Activated CD4-positive, alpha-beta T cell treated with anti-CD3 and anti-CD28 coated beads, Interleukin-2, amount 50 U/mL, for 4 hours (primary cell): ENCODE results near the gene TUBB.
"Not testable (repeated sequence)": the region's sequence is repeated elsewhere in the genome, so short reads cannot be mapped to it uniquely, and the experiment has no call there.

Experiments used
- DNase-seq, 2 experiments: peaks; one replicate each; pipeline ENCODE4 v3.0.0-alpha.2; 2020

TUBB gene

DNA sequence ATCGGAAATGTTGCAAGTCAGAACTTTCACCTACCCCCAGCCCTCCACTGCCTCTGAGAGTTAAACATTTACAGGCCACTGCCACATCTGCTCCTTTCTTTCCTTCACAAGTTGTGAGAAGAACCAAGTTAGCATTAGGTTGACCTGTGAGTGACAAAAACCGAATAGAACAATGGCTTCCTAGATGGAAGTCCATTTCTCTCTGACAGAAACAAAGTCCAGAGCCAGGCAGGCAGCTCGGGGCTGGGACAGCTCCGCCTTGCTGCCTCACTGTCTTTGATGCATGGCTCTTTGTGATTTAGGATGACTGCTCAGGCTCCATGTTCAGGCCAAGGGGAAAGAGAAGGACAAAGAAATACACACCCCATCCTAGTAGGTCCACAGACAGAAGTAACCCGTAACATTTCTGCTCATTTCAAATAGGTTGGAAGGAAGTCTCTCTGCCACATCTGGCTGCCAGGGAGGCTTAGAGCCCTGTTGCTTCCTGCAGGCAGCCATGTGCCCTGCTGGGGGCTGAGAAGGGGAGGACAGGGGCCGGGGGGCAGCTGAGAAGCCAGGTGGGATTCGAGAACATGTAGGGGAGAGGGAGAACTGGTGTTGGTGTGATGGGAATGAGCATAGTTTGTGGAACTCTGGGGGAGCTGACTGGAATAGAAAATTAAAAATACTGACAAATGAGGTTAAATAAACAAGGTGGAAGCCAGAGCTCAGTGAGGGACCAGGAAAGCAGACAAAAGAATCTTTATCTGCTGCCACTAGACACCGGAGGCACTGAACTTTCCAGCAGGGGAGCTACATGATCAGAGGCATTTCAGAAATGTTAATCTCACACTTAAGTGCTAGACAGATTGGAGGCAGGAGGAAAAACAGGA, 43.7 kb downstream of the TUBB start:
- DNase-seq: no peak

DNA sequence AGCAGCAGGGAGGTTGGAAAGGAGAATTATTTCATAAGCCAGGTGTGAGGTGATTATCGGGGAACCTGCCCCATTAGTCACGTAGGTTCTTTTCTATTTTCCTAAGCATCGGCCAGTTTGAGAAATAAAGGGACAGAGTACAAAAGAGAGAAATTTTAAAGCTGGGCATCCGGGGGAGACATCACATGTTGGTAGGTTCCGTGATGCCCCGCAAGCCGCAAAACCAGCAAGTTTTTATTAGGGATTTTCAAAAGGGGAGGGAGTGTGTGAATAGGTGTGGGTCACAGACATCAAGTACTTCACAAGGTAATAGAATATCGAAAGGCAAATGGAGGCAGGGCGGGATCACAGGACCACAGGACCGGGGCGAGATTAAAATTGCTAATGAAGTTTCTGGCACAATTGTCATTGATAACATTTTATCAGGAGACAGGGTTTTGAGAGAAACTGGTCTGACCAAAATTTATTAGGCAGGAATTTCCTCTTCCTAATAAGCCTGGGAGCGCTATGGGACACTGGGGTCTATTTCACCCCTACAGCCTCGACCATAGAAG, 44.4 kb downstream of the TUBB start:
- DNase-seq: not testable (repeated sequence)

DNA sequence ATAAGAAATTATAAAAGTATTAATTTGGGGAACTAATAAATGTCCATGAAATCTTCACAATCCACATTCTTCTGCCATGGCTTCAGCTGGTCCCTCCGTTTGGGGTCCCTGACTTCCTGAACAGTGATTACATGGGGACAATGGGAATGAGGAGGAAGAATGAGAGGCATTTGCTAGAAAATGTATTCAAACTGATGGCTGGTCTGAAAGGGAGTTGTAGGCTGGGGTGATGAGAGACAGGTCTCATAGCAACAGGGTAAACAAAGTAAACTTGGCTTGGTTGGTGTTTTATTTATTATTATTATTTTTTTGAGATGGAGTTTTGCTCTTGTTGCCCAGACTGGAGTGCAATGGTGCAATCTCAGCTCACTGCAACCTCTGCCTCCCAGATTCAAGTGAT, 45.3 kb downstream of the TUBB start:
- not testable (repeated sequence) for DNase-seq

DNA sequence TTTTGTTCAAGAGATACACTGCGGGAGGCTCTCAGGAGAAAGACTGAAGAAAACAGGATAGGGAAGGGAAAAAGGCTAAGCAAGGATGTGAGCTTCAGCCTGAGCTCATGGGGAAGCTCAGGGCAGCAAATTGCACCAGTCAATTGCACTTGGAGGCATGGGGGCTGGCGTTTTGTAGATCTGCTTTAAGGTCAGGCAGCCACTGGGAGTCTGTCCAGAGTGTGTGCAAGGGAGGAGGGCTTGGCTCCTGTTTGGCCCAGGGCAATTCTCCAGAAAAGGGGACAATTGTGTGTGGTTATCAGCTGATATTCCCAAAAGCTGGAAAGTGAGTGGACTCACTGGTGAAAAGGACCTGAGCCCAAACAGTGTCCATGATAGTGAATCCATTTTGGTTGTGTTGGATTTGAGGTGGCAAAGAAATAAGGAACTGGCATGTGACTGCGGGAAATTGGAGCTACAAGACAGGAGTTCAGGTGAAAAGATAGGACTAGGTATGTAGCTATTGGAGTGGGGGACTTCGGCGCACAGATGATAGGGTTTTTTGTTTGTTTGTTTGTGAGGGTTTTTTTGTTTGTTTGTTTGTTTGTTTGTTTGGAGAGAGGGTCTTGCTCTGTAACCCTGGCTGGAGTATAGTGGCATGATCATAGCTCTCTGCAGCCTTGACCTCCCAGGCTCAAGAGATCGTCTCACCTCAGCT, 46.5 kb downstream of the TUBB start:
- DNase-seq: no peak

DNA sequence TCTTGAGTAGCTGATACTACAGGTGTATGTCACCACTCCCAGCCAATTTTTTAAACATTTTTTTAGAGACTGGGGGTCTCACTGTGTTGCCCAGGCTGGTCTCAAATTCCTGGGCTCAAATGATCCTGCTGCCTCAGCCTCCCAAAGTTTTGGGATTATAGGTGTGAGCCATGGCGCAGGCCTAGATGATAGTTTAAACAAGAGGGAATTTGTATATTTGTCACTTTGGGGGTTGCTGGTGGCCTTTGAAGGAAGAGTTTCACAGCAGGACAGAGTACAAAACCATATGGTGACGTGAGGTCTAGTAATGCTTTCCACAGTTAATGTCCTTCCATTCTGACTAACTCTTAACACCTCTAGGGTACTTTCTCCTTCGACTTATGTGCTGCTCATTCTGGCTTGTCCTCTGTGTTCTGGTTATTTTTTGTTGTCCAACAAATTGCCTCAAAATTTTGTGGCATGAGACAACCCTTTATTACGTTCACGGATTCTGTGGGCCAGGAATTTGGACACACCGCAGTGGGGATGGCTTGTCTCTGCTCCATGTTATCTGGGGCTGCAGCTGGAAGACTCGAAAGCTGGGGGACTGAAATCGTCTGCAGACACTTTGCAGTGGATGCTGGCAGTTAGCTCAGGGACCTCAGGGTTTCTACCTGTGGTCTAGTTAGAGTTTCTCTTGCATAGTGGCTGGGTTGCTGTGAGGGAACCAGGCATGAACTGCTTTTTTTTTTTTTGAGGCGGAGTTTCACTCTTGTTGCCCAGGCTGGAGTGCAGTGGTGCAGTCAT, 47.2 kb downstream of the TUBB start:
- DNase-seq: no peak

DNA sequence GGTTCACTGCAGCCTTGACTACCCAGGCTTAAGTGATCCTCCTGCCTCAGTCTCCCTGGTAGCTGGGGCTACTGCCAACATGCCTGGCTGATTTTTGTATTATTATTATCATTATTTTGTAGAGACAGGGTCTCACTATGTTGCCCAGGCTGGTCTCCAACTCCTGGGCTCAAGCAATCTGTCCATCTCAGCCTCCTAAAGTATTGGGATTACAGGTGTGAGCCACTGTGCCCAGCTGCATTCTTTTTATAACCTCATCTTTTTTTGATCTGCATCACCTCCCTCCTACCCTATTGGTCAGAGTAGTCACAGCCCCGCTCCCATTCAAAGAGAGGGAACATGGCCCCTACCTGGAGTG, 47.8 kb downstream of the TUBB start:
- DNase-seq: no peak

DNA sequence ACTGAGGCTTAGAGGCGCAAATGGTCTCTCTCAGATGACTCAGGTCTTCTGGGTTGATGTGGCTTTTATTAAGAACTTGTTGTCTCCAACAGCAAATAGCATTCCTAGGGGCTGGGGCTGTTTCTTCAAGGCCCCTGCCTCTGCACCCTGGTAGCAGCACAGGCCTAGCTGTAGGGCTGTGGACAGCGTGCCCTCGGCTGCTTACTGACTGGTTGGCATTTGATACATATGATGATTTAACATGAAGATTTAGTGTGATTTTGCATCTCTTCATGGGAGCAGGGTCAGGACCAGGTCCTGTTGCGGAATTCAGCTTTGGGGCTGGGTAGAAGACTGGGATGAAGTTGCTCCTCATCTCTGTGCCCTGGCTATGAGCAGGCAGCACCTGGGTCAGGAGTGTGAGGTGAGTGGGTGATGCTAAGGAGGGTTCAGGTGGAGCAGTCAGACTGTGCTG, 48.5 kb downstream of the TUBB start:
- DNase-seq: no peak

DNA sequence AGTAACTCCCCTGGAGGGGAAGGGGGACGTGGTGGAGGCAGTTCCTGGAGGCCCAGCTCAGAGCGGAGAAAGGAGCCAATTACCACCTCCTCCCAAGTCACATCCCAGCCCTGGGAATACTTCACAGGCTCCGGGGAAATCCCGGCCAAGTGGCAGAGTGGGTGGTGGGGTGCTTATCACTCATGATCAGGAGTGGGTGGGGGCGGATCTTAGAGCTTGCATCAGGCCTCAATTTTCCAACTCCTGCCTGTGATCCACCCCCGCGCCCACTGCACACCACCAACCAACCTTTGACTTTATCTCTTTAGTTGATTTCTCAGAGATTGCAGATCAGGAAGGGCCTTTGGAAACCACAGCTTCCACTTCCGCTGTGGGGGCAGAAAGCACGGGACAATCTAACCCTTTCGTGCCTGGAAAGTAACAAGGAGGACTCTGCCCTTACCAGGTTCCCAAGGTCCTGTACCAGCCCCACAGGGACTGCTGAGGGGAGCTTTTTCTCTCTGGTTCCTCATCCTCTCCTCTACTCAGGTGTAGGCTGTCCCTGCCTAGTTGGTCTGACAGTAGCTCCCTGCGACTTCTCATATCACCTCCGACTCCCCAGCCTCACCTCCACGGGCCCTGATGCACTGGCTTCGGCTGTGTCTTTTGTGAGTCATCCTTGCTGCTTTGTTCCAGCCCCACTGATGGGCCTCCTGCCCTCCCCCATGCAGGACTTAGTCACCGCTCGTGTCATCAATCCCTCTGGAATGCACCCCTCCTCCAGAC, 49.1 kb downstream of the TUBB start:
- peak; percentile 78 to 85 for DNase-seq

DNA sequence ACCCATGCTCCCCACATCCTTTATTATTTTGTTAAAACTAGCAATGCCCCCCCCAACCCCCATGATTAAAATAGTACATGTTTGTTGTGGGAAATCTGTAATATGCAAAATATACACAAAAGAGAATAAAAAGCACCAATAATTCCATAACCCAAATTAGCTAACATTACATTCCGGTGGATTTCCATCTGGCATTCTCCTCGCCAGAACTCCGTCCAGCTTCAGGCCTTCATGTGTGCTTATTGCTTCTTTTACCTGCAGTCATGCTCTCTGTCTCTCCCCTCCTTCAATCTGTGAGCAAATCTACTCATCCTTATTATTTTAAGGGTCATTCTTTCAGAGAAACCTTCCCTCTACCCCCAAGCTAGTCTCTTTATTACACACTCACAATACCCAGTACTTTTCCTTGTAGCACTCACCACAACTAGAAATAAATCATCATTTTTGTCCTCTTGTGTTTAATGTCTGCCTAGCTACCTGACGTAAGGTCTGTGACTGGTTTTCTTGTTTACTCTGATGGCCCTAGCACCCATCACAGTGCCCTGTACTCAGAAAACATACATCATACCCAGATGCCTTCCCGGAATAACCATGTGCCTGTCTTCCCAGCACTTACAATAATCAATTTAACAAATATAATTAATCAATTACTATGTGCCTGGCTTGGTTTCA, 49.8 kb downstream of the TUBB start:
- no peak for DNase-seq

DNA sequence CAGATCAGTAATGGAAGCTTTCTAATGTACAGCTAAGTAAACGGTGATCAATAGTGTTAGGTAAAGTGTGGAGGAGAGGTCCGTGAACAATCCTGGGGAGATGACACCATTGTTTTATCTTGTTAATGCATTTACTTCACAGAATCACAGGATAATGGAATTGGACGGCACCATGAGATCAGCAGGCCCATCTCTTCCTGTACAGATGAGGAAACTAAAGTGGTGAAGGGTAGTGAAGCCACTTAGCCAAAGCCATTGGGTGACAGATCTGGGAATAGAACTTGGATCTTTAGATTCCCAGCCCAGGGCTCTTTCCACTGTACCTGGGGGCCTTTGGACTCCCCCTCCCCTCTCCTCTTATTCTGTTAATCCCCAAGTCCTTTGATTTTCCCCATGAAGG, 50.4 kb downstream of the TUBB start:
- no peak for DNase-seq

DNA sequence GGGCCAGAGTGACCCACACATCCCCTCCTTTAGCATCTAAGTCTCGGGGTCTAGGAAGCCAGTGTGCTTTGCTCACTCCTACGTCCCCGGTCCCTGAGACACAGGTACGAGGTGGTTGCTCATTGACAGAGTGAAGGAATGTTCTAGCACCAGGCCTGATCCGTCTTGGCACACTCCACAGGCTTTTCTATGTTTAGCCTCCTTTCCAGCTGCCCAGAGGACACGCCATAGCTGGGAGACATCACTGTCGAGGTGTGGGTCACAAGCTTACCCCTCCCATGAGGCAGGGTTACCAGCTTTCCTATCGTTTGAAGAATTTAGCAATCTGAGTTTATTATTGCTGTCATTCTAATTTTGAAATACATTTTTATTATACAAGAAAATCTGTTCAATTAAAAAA, 54.5 kb downstream of the TUBB start:
- DNase-seq: no peak
